IMR-90 (cell line): ENCODE measurements around the gene STK35.

Experiments used
- CEBPB ChIP-seq: IDR thresholded peaks from 2 replicates; pipeline ENCODE4 v1.6.1; 2012; ENCODE audit warnings: low read depth, low read length, improper control_type of control experiment
- CHD1 ChIP-seq: IDR thresholded peaks from 2 replicates; pipeline ENCODE4 v1.6.1; 2012; ENCODE audit warnings: low read depth, low read length, improper control_type of control experiment
- CTCF ChIP-seq: conservative IDR thresholded peaks from 2 replicates; pipeline ENCODE4 v1.5.1; 2012; ENCODE audit warnings: mild to moderate bottlenecking, low read depth, low read length, improper control_type of control experiment
- ELK1 ChIP-seq: fragments of 150-350 bp; IDR thresholded peaks from 2 replicates; pipeline ENCODE4 v1.6.1; 2016; ENCODE audit warnings: low read depth, mild to moderate bottlenecking, low read length, moderate library complexity, borderline replicate concordance
- FOS ChIP-seq: fragments of 150-350 bp; IDR thresholded peaks from 2 replicates; pipeline ENCODE4 v1.6.1; 2016; ENCODE audit warnings: low read depth, low read length
- MAFK ChIP-seq: IDR thresholded peaks from 2 replicates; pipeline ENCODE4 v1.6.1; 2012; ENCODE audit warnings: low read depth, low read length, improper control_type of control experiment
- MAZ ChIP-seq: IDR thresholded peaks from 2 replicates; pipeline ENCODE4 v1.6.1; 2012; ENCODE audit warnings: low read depth, mild to moderate bottlenecking, low read length, improper control_type of control experiment, moderate library complexity, borderline replicate concordance
- POLR2A ChIP-seq: IDR thresholded peaks from 2 replicates; pipeline ENCODE4 v1.6.1; 2012; ENCODE audit warnings: mild to moderate bottlenecking, low read depth, low read length
- RAD21 ChIP-seq: IDR thresholded peaks from 2 replicates; pipeline ENCODE4 v1.6.1; 2012; ENCODE audit warnings: low read length, improper control_type of control experiment
- USF2 ChIP-seq: fragments of 150-350 bp; IDR thresholded peaks from 2 replicates; pipeline ENCODE4 v1.6.1; 2017; ENCODE audit warnings: mild to moderate bottlenecking, antibody characterized with exemption, low read length, low read depth

- no peak for TF ChIP-seq CEBPB
- no peak for TF ChIP-seq POLR2A
- TF ChIP-seq ELK1, result no peak
- TF ChIP-seq CTCF, result no peak
- TF ChIP-seq MAZ, result no peak
- no peak for TF ChIP-seq RAD21
- TF ChIP-seq MAFK, result no peak
- TF ChIP-seq USF2, result no peak
- TF ChIP-seq FOS, result no peak
- no peak for TF ChIP-seq CHD1
These were observed 60.6 kb downstream of the STK35 start for GRCh38 chr20:2162125-2162822.
